ENCODE measurements around the gene CHST7.
"Not testable (repeated sequence)": the region's sequence is repeated elsewhere in the genome, so short reads cannot be mapped to it uniquely, and the experiment has no call there.

GRCh38 chrX:46530404-46530908, 43.1 kb upstream of the CHST7 start:
- not testable (repeated sequence) for TF ChIP-seq CTCF (IDR thresholded peaks at IDR 0.05); ZFX (IDR thresholded peaks at IDR 0.05; ENCODE audit: borderline replicate concordance)
